Prostate gland (tissue), 2 donors: ENCODE data around the gene PLCB4.

Experiments used
- POLR2A ChIP-seq: fragments of 450-650 bp; IDR thresholded peaks from one replicate; pipeline ENCODE4 v1.6.1; 2016; ENCODE audit warnings: antibody characterized with exemption, mild to moderate bottlenecking
- POLR2AphosphoS5 ChIP-seq: sonication (generic); formaldehyde crosslinking; IDR thresholded peaks from one replicate; pipeline ENCODE4 v1.6.1; 2017; ENCODE audit warnings: antibody characterized with exemption
- TF ChIP-seq, protein P1 (sequence below), 4 experiments: fragments of 200-600 bp in 2 of 4; fragments of 450-650 bp in 2 of 4; sonication (generic) in 2 of 4; IDR thresholded peaks; 1 replicate in 3 of 4; 2 replicates in 1 of 4; pipeline ENCODE4 v1.5.1; 2016 to 2019; ENCODE audit warnings: antibody characterized with exemption in 4 of 4, mild to moderate bottlenecking in 2 of 4, moderate library complexity in 2 of 4

DNA sequence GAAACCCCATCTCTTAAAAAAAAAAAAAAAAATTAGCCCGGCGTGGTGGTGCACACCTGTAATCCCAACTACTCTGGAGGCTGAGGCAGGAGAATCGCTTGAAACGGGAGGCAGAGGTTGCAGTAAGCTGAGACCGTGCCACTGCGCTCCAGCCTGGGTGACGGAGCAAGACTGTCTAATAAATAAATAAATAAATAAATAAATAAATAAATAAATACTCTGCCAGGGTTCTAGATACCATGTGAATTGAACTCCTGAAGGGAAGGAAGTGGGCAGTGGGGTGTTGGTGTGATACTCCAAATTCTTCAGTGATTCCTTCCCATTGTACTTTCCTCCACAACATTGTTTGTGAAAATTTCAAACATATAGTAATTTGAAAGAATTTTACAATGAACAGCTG, 100.5 kb downstream of the PLCB4 start:
- TF ChIP-seq, protein P1, sequence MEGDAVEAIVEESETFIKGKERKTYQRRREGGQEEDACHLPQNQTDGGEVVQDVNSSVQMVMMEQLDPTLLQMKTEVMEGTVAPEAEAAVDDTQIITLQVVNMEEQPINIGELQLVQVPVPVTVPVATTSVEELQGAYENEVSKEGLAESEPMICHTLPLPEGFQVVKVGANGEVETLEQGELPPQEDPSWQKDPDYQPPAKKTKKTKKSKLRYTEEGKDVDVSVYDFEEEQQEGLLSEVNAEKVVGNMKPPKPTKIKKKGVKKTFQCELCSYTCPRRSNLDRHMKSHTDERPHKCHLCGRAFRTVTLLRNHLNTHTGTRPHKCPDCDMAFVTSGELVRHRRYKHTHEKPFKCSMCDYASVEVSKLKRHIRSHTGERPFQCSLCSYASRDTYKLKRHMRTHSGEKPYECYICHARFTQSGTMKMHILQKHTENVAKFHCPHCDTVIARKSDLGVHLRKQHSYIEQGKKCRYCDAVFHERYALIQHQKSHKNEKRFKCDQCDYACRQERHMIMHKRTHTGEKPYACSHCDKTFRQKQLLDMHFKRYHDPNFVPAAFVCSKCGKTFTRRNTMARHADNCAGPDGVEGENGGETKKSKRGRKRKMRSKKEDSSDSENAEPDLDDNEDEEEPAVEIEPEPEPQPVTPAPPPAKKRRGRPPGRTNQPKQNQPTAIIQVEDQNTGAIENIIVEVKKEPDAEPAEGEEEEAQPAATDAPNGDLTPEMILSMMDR (IDR thresholded peaks at IDR 0.05), result no peak
- no peak for TF ChIP-seq POLR2A
- no peak for TF ChIP-seq POLR2AphosphoS5
